ENCODE measurements around the gene PKD2.
"Not testable (repeated sequence)": the region's sequence is repeated elsewhere in the genome, so short reads cannot be mapped to it uniquely, and the experiment has no call there.

Gene PKD2

DNA sequence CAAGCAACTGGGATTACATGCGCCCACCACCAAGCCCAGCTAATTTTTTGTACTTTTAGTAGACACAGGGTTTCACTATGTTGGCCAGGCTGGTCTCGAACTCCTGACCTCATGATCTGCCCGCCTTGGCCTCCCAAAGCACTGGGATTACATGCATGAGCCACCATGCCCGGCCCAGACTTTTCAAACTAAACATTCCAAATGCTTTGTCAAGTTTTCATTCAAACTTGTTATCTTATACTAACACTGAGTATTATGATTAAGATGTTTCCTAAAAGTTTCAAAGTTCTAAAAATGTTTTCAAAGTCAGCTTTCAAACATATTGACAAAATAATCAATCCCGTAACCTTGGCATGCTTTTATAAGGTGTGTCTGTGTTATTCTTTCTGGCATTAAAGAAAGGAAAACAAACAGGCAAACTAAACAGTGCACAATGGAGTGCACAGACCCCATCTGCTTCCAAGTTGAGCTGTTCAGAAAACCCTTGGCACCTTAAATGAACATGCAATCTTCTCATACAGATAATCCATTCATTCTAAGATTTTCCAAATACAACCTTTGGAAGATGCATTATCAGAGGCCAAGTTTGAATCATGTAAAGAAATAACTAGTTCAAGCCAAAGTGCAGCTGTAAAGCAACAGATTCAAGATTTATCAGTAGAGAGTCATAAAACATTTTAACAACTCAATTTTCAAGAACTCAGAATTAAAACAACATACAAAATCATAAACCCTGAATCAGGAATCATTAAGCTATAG lies 101.9 kb downstream of the PKD2 start:
- Histone ChIP-seq H3K27me3 (peaks cover 4% of the 10 kb centered on the region; the same call in 1 of the 2 replicates), H3K9me3 (no peaks in the 10 kb centered on the region), H3K36me3 (no peaks in the 10 kb centered on the region), H3K4me1 (peaks cover 4% of the 10 kb centered on the region), H3K4me3 (ENCODE audit: low read depth, low read length) (no peak overlapping the region)
- DNase-seq = no peak
- TF ChIP-seq, protein P1, sequence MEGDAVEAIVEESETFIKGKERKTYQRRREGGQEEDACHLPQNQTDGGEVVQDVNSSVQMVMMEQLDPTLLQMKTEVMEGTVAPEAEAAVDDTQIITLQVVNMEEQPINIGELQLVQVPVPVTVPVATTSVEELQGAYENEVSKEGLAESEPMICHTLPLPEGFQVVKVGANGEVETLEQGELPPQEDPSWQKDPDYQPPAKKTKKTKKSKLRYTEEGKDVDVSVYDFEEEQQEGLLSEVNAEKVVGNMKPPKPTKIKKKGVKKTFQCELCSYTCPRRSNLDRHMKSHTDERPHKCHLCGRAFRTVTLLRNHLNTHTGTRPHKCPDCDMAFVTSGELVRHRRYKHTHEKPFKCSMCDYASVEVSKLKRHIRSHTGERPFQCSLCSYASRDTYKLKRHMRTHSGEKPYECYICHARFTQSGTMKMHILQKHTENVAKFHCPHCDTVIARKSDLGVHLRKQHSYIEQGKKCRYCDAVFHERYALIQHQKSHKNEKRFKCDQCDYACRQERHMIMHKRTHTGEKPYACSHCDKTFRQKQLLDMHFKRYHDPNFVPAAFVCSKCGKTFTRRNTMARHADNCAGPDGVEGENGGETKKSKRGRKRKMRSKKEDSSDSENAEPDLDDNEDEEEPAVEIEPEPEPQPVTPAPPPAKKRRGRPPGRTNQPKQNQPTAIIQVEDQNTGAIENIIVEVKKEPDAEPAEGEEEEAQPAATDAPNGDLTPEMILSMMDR (IDR thresholded peaks at IDR 0.05; ENCODE audit: low read depth, low read length) = no peak

DNA sequence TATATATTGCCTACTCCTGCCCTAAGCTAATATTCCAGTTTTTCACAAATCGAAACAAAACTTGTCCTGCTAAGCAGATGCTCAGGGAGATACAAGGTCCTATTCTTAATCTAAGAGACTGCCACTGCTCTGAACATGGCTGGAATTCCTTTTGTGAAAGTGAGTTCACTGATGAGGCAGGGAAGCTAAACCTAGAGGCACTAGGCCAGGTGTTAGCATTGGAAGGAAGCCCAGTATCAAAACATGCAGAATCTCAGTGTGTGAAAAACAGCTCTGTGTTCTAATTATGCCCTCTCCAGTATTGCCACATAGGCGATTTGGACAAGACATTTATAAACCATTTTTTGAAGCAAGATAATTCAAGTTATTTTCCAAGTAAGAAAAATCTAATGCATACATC lies 103.4 kb downstream of the PKD2 start:
- TF ChIP-seq, protein P1 (IDR thresholded peaks at IDR 0.05; ENCODE audit: low read depth, low read length) = no peak
- no peak for DNase-seq
- Histone ChIP-seq H3K4me3 (ENCODE audit: low read depth, low read length) (no peak overlapping the region), H3K9me3 (no peaks in the 10 kb centered on the region), H3K27me3 (peaks cover 4% of the 10 kb centered on the region; the same call in 1 of the 2 replicates), H3K36me3 (no peaks in the 10 kb centered on the region), H3K4me1 (peaks cover 3% of the 10 kb centered on the region)

DNA sequence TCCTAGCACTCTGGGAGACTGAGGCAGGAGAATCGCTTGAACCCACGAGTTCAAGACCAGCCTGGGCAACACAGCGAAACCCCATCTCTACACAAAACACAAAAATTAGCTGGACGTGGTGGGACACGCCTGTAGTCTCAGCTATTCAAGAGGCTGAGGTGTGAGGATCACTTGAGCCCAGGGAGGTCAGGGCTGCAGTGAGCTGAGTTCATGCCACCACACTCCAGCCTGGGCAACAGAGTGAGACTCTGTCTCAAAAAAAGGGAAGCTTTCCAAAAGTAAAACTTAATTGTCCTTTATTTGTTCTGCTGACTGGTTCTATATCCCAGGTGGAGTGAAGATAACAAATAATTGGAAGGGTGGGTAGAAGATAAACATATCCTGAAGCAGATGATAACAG lies 105.4 kb downstream of the PKD2 start:
- TF ChIP-seq, protein P1 (IDR thresholded peaks at IDR 0.05; ENCODE audit: low read depth, low read length) = no peak
- Histone ChIP-seq H3K9me3 (no peaks in the 10 kb centered on the region), H3K4me1 (no peaks in the 10 kb centered on the region), H3K4me3 (ENCODE audit: low read depth, low read length) (no peak overlapping the region), H3K27me3 (no peaks in the 10 kb centered on the region; the same call in 1 of the 2 replicates), H3K36me3 (no peaks in the 10 kb centered on the region)
- no peak for DNase-seq

DNA sequence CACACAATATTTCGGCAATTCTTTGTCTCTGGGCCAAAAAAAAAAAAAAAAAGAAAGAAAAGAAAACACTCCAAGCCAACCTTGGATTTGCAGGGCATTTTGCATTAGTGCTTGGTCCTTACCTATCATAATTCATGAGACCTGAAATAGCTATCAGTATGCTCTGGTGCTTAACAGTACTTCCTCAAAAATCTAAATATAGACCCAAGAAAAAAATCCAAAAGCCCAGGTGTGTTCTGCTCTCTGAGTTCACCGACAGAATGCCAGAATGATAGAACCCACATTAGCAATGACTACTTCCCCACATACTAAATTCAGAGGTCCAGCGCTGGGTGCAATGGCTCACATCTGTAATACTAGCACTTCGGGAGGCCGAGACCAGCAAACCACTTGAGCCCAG lies 108.2 kb downstream of the PKD2 start:
- TF ChIP-seq, protein P1 (IDR thresholded peaks at IDR 0.05; ENCODE audit: low read depth, low read length) = no peak
- no peak for DNase-seq
- Histone ChIP-seq H3K4me3 (ENCODE audit: low read depth, low read length) (no peak overlapping the region), H3K4me1 (no peaks in the 10 kb centered on the region), H3K9me3 (no peaks in the 10 kb centered on the region), H3K36me3 (no peaks in the 10 kb centered on the region), H3K27me3 (no peaks in the 10 kb centered on the region; the same call in 1 of the 2 replicates)

DNA sequence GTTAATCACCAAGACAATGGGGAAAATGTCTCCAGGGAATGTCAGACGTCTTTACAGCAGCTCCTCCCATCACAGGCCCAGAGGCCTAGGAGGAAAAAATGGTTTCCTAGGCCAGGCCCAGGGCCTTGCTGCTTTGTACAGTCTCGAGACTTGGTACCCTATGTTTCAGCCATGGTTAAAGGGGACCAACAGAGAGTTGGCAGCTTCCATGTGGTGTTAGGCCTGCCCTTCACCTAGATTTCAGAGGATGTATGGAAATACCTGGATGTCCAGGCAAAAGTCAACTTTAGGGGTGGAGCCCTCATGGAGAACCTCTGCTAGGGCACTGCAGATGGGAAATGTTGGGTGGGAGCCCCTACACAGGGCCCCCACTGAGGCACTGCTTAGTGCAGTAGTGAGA lies 112.5 kb downstream of the PKD2 start:
- DNase-seq = no peak
- TF ChIP-seq, protein P1 (IDR thresholded peaks at IDR 0.05; ENCODE audit: low read depth, low read length) = no peak
- Histone ChIP-seq H3K4me3 (ENCODE audit: low read depth, low read length) (no peak overlapping the region), H3K36me3 (no peaks in the 10 kb centered on the region), H3K4me1 (no peaks in the 10 kb centered on the region), H3K27me3 (no peaks in the 10 kb centered on the region), H3K9me3 (no peaks in the 10 kb centered on the region)

DNA sequence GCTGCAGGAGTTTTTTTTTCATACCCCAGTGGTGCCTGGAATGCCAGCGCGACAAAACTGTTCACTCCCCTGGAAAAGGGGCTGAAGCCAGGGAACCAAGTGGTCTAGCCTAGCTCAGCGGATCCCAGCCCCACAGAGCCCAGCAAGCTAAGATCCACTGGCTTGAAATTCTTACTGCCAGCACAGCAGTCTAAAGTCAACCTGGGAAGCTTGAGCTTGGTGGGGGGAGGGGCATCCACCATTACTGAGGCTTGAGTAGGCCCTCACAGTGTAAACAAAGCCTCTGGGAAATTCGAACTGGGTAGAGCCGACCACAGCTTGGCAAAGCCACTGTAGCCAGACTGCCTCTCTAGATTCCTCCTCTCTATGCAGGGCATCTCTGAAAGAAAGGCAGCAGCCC lies 114.8 kb downstream of the PKD2 start:
- not testable (repeated sequence) for H3K36me3 ChIP-seq; H3K4me1 ChIP-seq; H3K9me3 ChIP-seq; DNase-seq; H3K27me3 ChIP-seq; H3K4me3 ChIP-seq (ENCODE audit: low read depth, low read length)
